HepG2 (cell line): ENCODE results near the gene RAD51. TPM values are rescaled to one million over a fixed set of nuclear protein-coding genes. Genes with fewer than 3 reads are reported as not detected.

Experiments
- CENPT ChIP-seq: sonication (generic); formaldehyde crosslinking; IDR thresholded peaks from 2 replicates; pipeline ENCODE4 v1.8.0; 2022; ENCODE audit warnings: low read depth, mild to moderate bottlenecking, moderate library complexity, missing genetic modification reagents
- CHD4 ChIP-seq: fragments of 200-600 bp; sonication (generic); IDR thresholded peaks from 2 replicates; pipeline ENCODE4 v1.7.0; 2017; ENCODE audit warnings: mild to moderate bottlenecking, low read length, borderline replicate concordance
- DRAP1 ChIP-seq: IDR thresholded peaks from 2 replicates; pipeline ENCODE4 v1.6.1; 2016; ENCODE audit warnings: missing genetic modification reagents, missing compliant biosample characterization
- GFI1 ChIP-seq: sonication (generic); formaldehyde crosslinking; IDR thresholded peaks from 2 replicates; pipeline ENCODE4 v1.5.0; 2020; ENCODE audit warnings: missing genetic modification reagents, mild to moderate bottlenecking, borderline replicate concordance
- IRF9 ChIP-seq: sonication (generic); formaldehyde crosslinking; IDR thresholded peaks from 2 replicates; pipeline ENCODE4 v1.8.0; 2022; ENCODE audit warnings: missing genetic modification reagents, mild to moderate bottlenecking, borderline replicate concordance
- ISL2 ChIP-seq: sonication (generic); formaldehyde crosslinking; IDR thresholded peaks from 2 replicates; pipeline ENCODE4 v1.5.0; 2020; ENCODE audit warnings: missing genetic modification reagents
- MED1 ChIP-seq: sonication (generic); formaldehyde crosslinking; IDR thresholded peaks from 2 replicates; pipeline ENCODE4 v1.4.0; 2020; ENCODE audit warnings: missing genetic modification reagents
- MEIS2 ChIP-seq: sonication (generic); formaldehyde crosslinking; IDR thresholded peaks from 2 replicates; pipeline ENCODE4 v1.9.0; 2021; ENCODE audit warnings: mild to moderate bottlenecking, missing genetic modification reagents
- MIXL1 ChIP-seq: IDR thresholded peaks from 2 replicates; pipeline ENCODE4 v1.6.1; 2016
- NFKB2 ChIP-seq: sonication (generic); formaldehyde crosslinking; IDR thresholded peaks from 2 replicates; pipeline ENCODE4 v1.4.0; 2020; ENCODE audit warnings: missing genetic modification reagents, borderline replicate concordance
- PLRG1 ChIP-seq: fragments of 450-650 bp; conservative IDR thresholded peaks from 2 replicates; pipeline ENCODE4 v1.6.1; 2016
- RORA ChIP-seq: sonication (generic); formaldehyde crosslinking; IDR thresholded peaks from 2 replicates; pipeline ENCODE4 v1.5.0; 2020; ENCODE audit warnings: mild to moderate bottlenecking, missing genetic modification reagents, moderate library complexity
- ZBED4 ChIP-seq: sonication (generic); formaldehyde crosslinking; IDR thresholded peaks from 2 replicates; pipeline ENCODE4 v1.4.0; 2020; ENCODE audit warnings: missing genetic modification reagents, borderline replicate concordance
- ZBTB7A ChIP-seq: sonication (generic); formaldehyde crosslinking; IDR thresholded peaks from 2 replicates; pipeline ENCODE4 v1.8.0; 2022; ENCODE audit warnings: mild to moderate bottlenecking, missing genetic modification reagents
- ZGPAT ChIP-seq: IDR thresholded peaks from 2 replicates; pipeline ENCODE4 v1.6.1; 2016; ENCODE audit warnings: mild to moderate bottlenecking
- ZNF251 ChIP-seq: sonication (generic); formaldehyde crosslinking; IDR thresholded peaks from 2 replicates; pipeline ENCODE4 v1.9.0; 2021; ENCODE audit warnings: mild to moderate bottlenecking, missing genetic modification reagents
- ZNF441 ChIP-seq: sonication (generic); formaldehyde crosslinking; IDR thresholded peaks from 2 replicates; pipeline ENCODE4 v1.7.0; 2021; ENCODE audit warnings: missing genetic modification reagents, borderline replicate concordance
- ZNF446 ChIP-seq: sonication (generic); formaldehyde crosslinking; IDR thresholded peaks from 2 replicates; pipeline ENCODE4 v1.5.0; 2020; ENCODE audit warnings: mild to moderate bottlenecking, missing genetic modification reagents
- ZNF510 ChIP-seq: sonication (generic); formaldehyde crosslinking; IDR thresholded peaks from 2 replicates; pipeline ENCODE4 v1.4.0; 2020; ENCODE audit warnings: low read depth, mild to moderate bottlenecking, missing genetic modification reagents
- ZNF800 ChIP-seq: sonication (generic); formaldehyde crosslinking; IDR thresholded peaks from 2 replicates; pipeline ENCODE4 v1.4.0; 2020; ENCODE audit warnings: missing genetic modification reagents
- ZNF878 ChIP-seq: sonication (generic); formaldehyde crosslinking; IDR thresholded peaks from 2 replicates; pipeline ENCODE4 v1.8.1; 2023; ENCODE audit warnings: mild to moderate bottlenecking, missing genetic modification reagents, moderate library complexity
- polyA plus RNA-seq, 8 experiments: library from polyadenylated mRNA; depleted of rRNA in 3 of 8; stranded (reverse) in 7 of 8; unstranded in 1 of 8; fragments of >200 nt; fragmentation: Illumina TruSeq in 4 of 8; extraction: Trizol in 4 of 8; gene quantifications; 2 replicates each; pipeline versions ENCODE4 v1.2.1 to v1.2.3, GENCODE V29; 2011 to 2016; ENCODE audit warnings: low read depth in 4 of 8, missing spikeins in 1 of 8, mixed read lengths in 1 of 8; ENCODE audit not compliant: insufficient read depth in 1 of 8
- total RNA-seq, 5 experiments: library from RNA; depleted of rRNA; stranded (reverse); fragments of >200 nt; fragmentation: Illumina TruSeq; extraction: Trizol; gene quantifications; 2 replicates each; pipeline ENCODE4 v1.2.3, GENCODE V29; 2016; ENCODE audit warnings: low read depth in 1 of 5

The RAD51 gene
- total and polyA plus RNA-seq, 2 of the 13 experiments (the other 11 are each of a cell fraction or from before 2014, with no cell fraction given) = 8.5 to 12.8 TPM

GRCh38 chr15:40694688-40695468, at the start of gene RAD51 (continued):
- TF ChIP-seq ZNF878 (CRISPR knock-in tag) = peak; percentile 91; the same call in 1 of the 2 replicates
- no peak for TF ChIP-seq PLRG1
- TF ChIP-seq ZNF251 (CRISPR knock-in tag) = no peak
- no peak; the same call in none of the 2 replicates for TF ChIP-seq MIXL1 (CRISPR knock-in tag)
- TF ChIP-seq IRF9 (CRISPR knock-in tag) = no peak; the same call in 1 of the 2 replicates
- no peak for TF ChIP-seq RORA (CRISPR knock-in tag)
- peak; percentile 76 for TF ChIP-seq MED1
- no peak; the same call in 1 of the 2 replicates for TF ChIP-seq GFI1
- peak; percentile 39; the same call in 1 of the 2 replicates for TF ChIP-seq ZBTB7A
- peak; percentile 73; the same call in 1 of the 2 replicates for TF ChIP-seq NFKB2 (CRISPR knock-in tag)
- no peak for TF ChIP-seq ZNF446 (CRISPR knock-in tag)
- TF ChIP-seq ZNF510 (CRISPR knock-in tag) = 0 out of 2 replicates have a peak, but pooled peaks have one; percentile 64
- TF ChIP-seq MEIS2 = peak; percentile 79; the same call in 1 of the 2 replicates
- TF ChIP-seq ZGPAT (CRISPR knock-in tag) = peak; percentile 79
- TF ChIP-seq ZNF800 (CRISPR knock-in tag) = peak; percentile 89
- no peak; the same call in 1 of the 2 replicates for TF ChIP-seq DRAP1 (CRISPR knock-in tag)
- no peak for TF ChIP-seq ZNF441 (CRISPR knock-in tag)
- peak; percentile 71 for TF ChIP-seq ISL2
- no peak; the same call in 1 of the 2 replicates for TF ChIP-seq CENPT (CRISPR knock-in tag)
- TF ChIP-seq ZBED4 (CRISPR knock-in tag) = 0 out of 2 replicates have a peak, but pooled peaks have one; percentile 30
- no peak for TF ChIP-seq CHD4
